ENCODE measurements around the gene OR1K1. TPM values are rescaled to one million over a fixed set of nuclear protein-coding genes. Genes with fewer than 3 reads are reported as not detected.
"Not testable (repeated sequence)": the region's sequence is repeated elsewhere in the genome, so short reads cannot be mapped to it uniquely, and the experiment has no call there.

Gene OR1K1
- total and polyA plus RNA-seq, 4 experiments from 2014 or later: not detected

DNA sequence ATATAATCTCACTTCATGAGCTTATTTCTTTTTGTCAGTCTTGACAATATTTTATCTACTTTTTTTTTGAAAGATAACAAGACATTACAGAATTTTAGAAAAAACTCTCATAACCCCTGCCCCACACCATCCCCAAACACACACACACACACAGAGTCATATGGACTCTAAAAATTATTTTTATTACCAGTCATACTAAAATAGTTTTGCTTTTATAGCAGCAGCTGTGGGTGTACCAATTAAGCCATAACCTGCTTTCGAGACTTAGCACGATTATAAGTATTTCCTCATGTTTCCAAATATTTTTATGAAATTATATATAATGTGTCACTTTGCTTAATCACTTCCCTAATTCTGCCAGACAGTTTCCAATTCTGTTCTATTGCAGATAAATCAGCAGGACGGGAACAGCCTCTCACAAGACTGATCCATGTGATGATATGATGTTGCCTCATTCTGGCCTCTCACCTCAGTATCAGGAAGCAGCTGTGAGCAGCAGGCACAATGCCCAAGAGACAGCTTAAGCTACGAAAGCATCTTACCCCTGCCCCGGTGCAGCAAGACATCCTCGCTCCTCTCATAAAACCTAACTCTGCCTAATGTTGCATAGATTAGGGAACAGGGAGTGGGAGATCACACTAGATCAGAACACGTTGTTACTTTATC lies 21.5 kb downstream of the OR1K1 start:
- CTCF ChIA-PET (ENCODE audit: partially characterized antibody): interaction anchor here (1.1 to 3.1 kb wide), 3 partner anchors 11 to 722 kb away, joined by 3 to 9 read pairs (median 6); no protein-coding TSS in a partner anchor
- POLR2A ChIA-PET (ENCODE audit: partially characterized antibody): interaction anchor here (0.9 to 1.0 kb wide), 2 partner anchors 13 to 84 kb away, joined by 3 read pairs; partner anchors contain the start of gene RC3H2
- no peaks in the 10 kb centered on the region for H3K9me3 ChIP-seq (ENCODE audit: control insufficient read depth in 1 of 2, low read length in 2 of 2)
- H3K36me3 Mint-ChIP-seq: peaks cover 27 to 61% of the 10 kb centered on the region in 2 donors
- no peak overlapping the region for H3K27ac ChIP-seq (ENCODE audit: low read depth, low read length)
- peaks cover 16% of the 10 kb centered on the region for H3K36me3 ChIP-seq (ENCODE audit: insufficient read depth, low read length)
- DNase-seq: no peak
- no peaks in the 10 kb centered on the region for H3K27me3 Mint-ChIP-seq
- H3K4me1 ChIP-seq (ENCODE audit: insufficient read depth, low read length): peaks cover 62% of the 10 kb centered on the region
- H3K9me3 Mint-ChIP-seq: no peaks in the 10 kb centered on the region
- peak overlapping the region; percentile 46 to 87 (median 72) for H3K27ac Mint-ChIP-seq
- intact Hi-C loops (cut with micrococcal nuclease): loop anchor here (10.0 kb wide), 1 partner anchor 557 kb away; the partner anchor contains the start of genes MRRF and RBM18
- H3K27me3 ChIP-seq (ENCODE audit: insufficient read depth, low read length): no peaks in the 10 kb centered on the region
- H3K4me3 Mint-ChIP-seq: peak overlapping the region in 1 of 8 donors; percentile 43
- H3K4me3 ChIP-seq (ENCODE audit: low read length in 2 of 2): no peak overlapping the region
- peaks cover 38 to 64% (median 51%) of the 10 kb centered on the region in 4 donors for H3K4me1 Mint-ChIP-seq

DNA sequence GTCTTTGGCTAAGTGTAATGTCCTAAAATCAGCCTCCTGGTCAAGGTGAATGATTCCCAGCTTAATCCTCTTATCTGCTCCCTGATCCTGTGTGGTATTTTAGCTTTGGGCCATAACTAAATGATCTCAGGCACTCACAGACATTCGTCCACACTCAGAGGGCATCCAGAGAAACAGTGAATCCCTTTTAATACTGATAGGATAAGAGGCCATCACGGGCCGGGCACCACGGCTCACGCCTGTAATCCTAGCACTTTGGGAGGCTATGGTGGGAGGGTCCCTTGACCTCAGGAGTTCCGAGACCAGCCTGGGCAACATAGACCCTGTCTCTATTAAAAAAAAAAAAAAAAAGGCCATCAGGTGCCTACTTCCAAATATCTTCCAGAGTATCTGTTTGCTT lies 22.1 kb downstream of the OR1K1 start:
- intact Hi-C loops (cut with micrococcal nuclease): loop anchor here (10.0 kb wide), 1 partner anchor 557 kb away; the partner anchor contains the start of genes MRRF and RBM18
- Mint-ChIP-seq H3K4me1 (peaks cover 41 to 65% (median 52%) of the 10 kb centered on the region in 4 donors), H3K27me3 (no peaks in the 10 kb centered on the region), H3K36me3 (peaks cover 27 to 62% of the 10 kb centered on the region in 2 donors), H3K9me3 (no peaks in the 10 kb centered on the region), H3K27ac (peak overlapping the region in 4 of 7 donors; percentile 46 to 86 (median 58)), H3K4me3 (peak overlapping the region in 1 of 8 donors; percentile 18)
- H3K4me3 ChIP-seq (ENCODE audit: low read length in 2 of 2): no peak overlapping the region
- no peak overlapping the region for H3K27ac ChIP-seq (ENCODE audit: low read depth, low read length)
- peaks cover 63% of the 10 kb centered on the region for H3K4me1 ChIP-seq (ENCODE audit: insufficient read depth, low read length)
- H3K27me3 ChIP-seq (ENCODE audit: insufficient read depth, low read length): no peaks in the 10 kb centered on the region
- H3K36me3 ChIP-seq (ENCODE audit: insufficient read depth, low read length): peaks cover 16% of the 10 kb centered on the region
- POLR2A ChIA-PET (ENCODE audit: partially characterized antibody): no interaction called here
- CTCF ChIA-PET (ENCODE audit: partially characterized antibody): interaction anchor here (1.1 to 3.1 kb wide), 2 partner anchors 11 to 13 kb away, joined by 3 to 9 read pairs; no protein-coding TSS in a partner anchor
- no peak for DNase-seq
- H3K9me3 ChIP-seq (ENCODE audit: control insufficient read depth in 1 of 2, low read length in 2 of 2): no peaks in the 10 kb centered on the region

- Mint-ChIP-seq H3K4me1 (peaks cover 45 to 73% (median 57%) of the 10 kb centered on the region in 4 donors), H3K27me3 (no peaks in the 10 kb centered on the region), H3K27ac (peak overlapping the region in 5 of 7 donors; percentile 13 to 79 (median 63)), H3K36me3 (peaks cover 27 to 62% of the 10 kb centered on the region in 2 donors), H3K9me3 (no peaks in the 10 kb centered on the region), H3K4me3 (no peak overlapping the region)
- Histone ChIP-seq H3K4me3 (ENCODE audit: low read length in 2 of 2) (no peak overlapping the region), H3K36me3 (ENCODE audit: insufficient read depth, low read length) (peaks cover 16% of the 10 kb centered on the region), H3K4me1 (ENCODE audit: insufficient read depth, low read length) (peaks cover 69% of the 10 kb centered on the region), H3K27me3 (ENCODE audit: insufficient read depth, low read length) (no peaks in the 10 kb centered on the region), H3K9me3 (ENCODE audit: control insufficient read depth in 1 of 2, low read length in 2 of 2) (no peaks in the 10 kb centered on the region), H3K27ac (ENCODE audit: low read depth, low read length) (no peak overlapping the region)
- DNase-seq: no peak
- intact Hi-C loops (cut with micrococcal nuclease): loop anchor here (10.0 kb wide), 1 partner anchor 558 kb away; the partner anchor contains the start of genes MRRF and RBM18
- CTCF ChIA-PET (ENCODE audit: partially characterized antibody): interaction anchor here (0.8 to 1.2 kb wide), 3 partner anchors 9 to 13 kb away, joined by 3 to 4 read pairs (median 3); no protein-coding TSS in a partner anchor
- POLR2A ChIA-PET (ENCODE audit: partially characterized antibody): interaction anchor here (0.6 kb wide), 1 partner anchor 518 kb away, joined by 3 read pairs; no protein-coding TSS in a partner anchor
These were observed 23.0 kb downstream of the OR1K1 start for GRCh38 chr9:122822938-122823337.

DNA sequence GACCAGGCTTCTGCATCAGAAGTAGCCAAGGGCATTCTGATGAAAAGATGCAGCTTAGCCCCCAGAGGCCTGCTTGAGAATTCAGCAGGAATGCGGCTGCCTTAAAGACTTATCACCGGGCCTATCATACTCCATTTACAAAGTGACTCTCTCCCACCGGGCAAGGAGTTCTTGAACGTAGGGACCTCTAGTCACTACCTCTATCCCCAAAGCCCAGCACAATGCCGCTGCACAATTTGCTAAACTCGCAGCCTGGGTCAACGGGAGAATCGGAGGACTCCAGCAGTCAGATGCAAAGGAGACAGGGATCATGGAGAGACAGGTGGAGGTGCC lies 27.8 kb downstream of the OR1K1 start:
- H3K36me3 Mint-ChIP-seq: peaks cover 8 to 37% of the 10 kb centered on the region in 2 donors
- H3K36me3 ChIP-seq (ENCODE audit: insufficient read depth, low read length): peaks cover 5% of the 10 kb centered on the region
- no peak for DNase-seq
- H3K27me3 ChIP-seq (ENCODE audit: insufficient read depth, low read length): no peaks in the 10 kb centered on the region
- no peaks in the 10 kb centered on the region for H3K27me3 Mint-ChIP-seq
- H3K4me3 Mint-ChIP-seq: peak overlapping the region; percentile 95 to 100 (median 98)
- ChIA-PET CTCF (ENCODE audit: partially characterized antibody) (interaction anchor here (0.8 to 1.9 kb wide), 4 partner anchors 9 to 20 kb away, joined by 3 to 7 read pairs (median 4); no protein-coding TSS in a partner anchor), POLR2A (ENCODE audit: partially characterized antibody) (interaction anchor here (0.8 to 4.7 kb wide), 14 partner anchors 10 to 563 kb away, joined by 3 to 51 read pairs (median 5); partner anchors contain the start of genes MRRF, RBM18, RC3H2 and ZBTB6)
- H3K4me1 Mint-ChIP-seq: peaks cover 26 to 53% (median 34%) of the 10 kb centered on the region in 4 donors
- H3K9me3 ChIP-seq (ENCODE audit: control insufficient read depth in 1 of 2, low read length in 2 of 2): no peaks in the 10 kb centered on the region
- H3K4me3 ChIP-seq (ENCODE audit: low read length in 2 of 2): peak overlapping the region; percentile 93 to 98
- peak overlapping the region; percentile 87 for H3K27ac ChIP-seq (ENCODE audit: low read depth, low read length)
- intact Hi-C loops (cut with micrococcal nuclease): loop anchor here (1.0 to 10.0 kb wide), 5 partner anchors 77 to 734 kb away; partner anchors contain the start of genes MORN5, MRRF, NDUFA8 and RBM18
- peak overlapping the region; percentile 96 to 98 (median 97) for H3K27ac Mint-ChIP-seq
- H3K9me3 Mint-ChIP-seq: no peaks in the 10 kb centered on the region
- peaks cover 37% of the 10 kb centered on the region for H3K4me1 ChIP-seq (ENCODE audit: insufficient read depth, low read length)

DNA sequence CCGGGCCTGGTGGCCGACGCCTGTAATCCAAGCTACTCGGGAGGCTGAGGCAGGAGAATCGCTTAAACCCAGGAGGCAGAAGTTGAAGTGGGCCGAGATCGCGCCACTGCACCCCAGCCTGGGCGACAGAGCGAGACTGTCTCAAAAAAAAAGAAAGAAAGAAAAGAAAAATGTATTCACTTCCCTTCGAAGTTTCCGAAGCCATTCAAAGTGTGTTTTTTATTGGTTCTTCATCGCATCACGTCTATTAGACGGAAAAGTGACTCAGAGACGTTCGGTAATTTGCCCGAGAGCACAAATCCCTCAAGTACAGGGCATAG lies 29.0 kb downstream of the OR1K1 start:
- peak overlapping the region; percentile 87 for H3K27ac ChIP-seq (ENCODE audit: low read depth, low read length)
- H3K9me3 ChIP-seq (ENCODE audit: control insufficient read depth in 1 of 2, low read length in 2 of 2); H3K27me3 Mint-ChIP-seq; H3K27me3 ChIP-seq (ENCODE audit: insufficient read depth, low read length); H3K9me3 Mint-ChIP-seq; H3K36me3 ChIP-seq (ENCODE audit: insufficient read depth, low read length); DNase-seq: not testable (repeated sequence)
- Mint-ChIP-seq H3K36me3 (peaks cover 0 to 29% of the 10 kb centered on the region in 2 donors), H3K27ac (peak overlapping the region; percentile 96 to 98 (median 97)), H3K4me1 (peaks cover 24 to 44% (median 30%) of the 10 kb centered on the region in 4 donors), H3K4me3 (peak overlapping the region; percentile 95 to 100 (median 98))
- ChIA-PET POLR2A (ENCODE audit: partially characterized antibody) (interaction anchor here (1.0 to 4.7 kb wide), 11 partner anchors 10 to 564 kb away, joined by 3 to 51 read pairs (median 6); partner anchors contain the start of genes MRRF, RBM18, RC3H2 and ZBTB6), CTCF (ENCODE audit: partially characterized antibody) (interaction anchor here (0.8 to 1.9 kb wide), 4 partner anchors 9 to 18 kb away, joined by 3 to 7 read pairs (median 4); no protein-coding TSS in a partner anchor)
- intact Hi-C loops (cut with micrococcal nuclease): loop anchor here (1.0 to 10.0 kb wide), 5 partner anchors 76 to 736 kb away; partner anchors contain the start of genes MORN5, MRRF, NDUFA8 and RBM18
- peaks cover 37% of the 10 kb centered on the region for H3K4me1 ChIP-seq (ENCODE audit: insufficient read depth, low read length)
- peak overlapping the region; percentile 93 to 98 for H3K4me3 ChIP-seq (ENCODE audit: low read length in 2 of 2)

- CTCF ChIA-PET (ENCODE audit: partially characterized antibody): interaction anchor here (0.6 to 1.9 kb wide), 2 partner anchors 9 to 733 kb away, joined by 3 read pairs; no protein-coding TSS in a partner anchor
- H3K27me3 ChIP-seq (ENCODE audit: insufficient read depth, low read length): no peaks in the 10 kb centered on the region
- H3K4me3 ChIP-seq (ENCODE audit: low read length in 2 of 2): no peak overlapping the region
- H3K9me3 ChIP-seq (ENCODE audit: control insufficient read depth in 1 of 2, low read length in 2 of 2): no peaks in the 10 kb centered on the region
- no peak for DNase-seq
- Mint-ChIP-seq H3K4me3 (peak overlapping the region in 1 of 8 donors; percentile 17), H3K36me3 (peaks cover 0 to 11% of the 10 kb centered on the region in 2 donors), H3K4me1 (peaks cover 16 to 36% (median 20%) of the 10 kb centered on the region in 4 donors), H3K27me3 (no peaks in the 10 kb centered on the region), H3K27ac (peak overlapping the region in 2 of 7 donors; percentile 15 to 62), H3K9me3 (no peaks in the 10 kb centered on the region)
- no peaks in the 10 kb centered on the region for H3K36me3 ChIP-seq (ENCODE audit: insufficient read depth, low read length)
- H3K27ac ChIP-seq (ENCODE audit: low read depth, low read length): no peak overlapping the region
- POLR2A ChIA-PET (ENCODE audit: partially characterized antibody): no interaction called here
- peaks cover 20% of the 10 kb centered on the region for H3K4me1 ChIP-seq (ENCODE audit: insufficient read depth, low read length)
- intact Hi-C loops (cut with micrococcal nuclease): no loop called here
These were observed 32.3 kb downstream of the OR1K1 start for GRCh38 chr9:122832194-122832593.

Data from CD4-positive, alpha-beta memory T cell (primary cell).